ENCODE data around the gene CTDSP1. TPM values are rescaled to one million over a fixed set of nuclear protein-coding genes. Genes with fewer than 3 reads are reported as not detected.

The CTDSP1 gene
- total RNA-seq, 1 experiment from 2014 or later = 52.3 TPM

GRCh38 chr2:218437969-218438368 lies 38.3 kb downstream of the CTDSP1 start:
- no CpG with 5 or more reads among the region's 1 CpG for WGBS (ENCODE audit: extremely low coverage, insufficient read length, low lambda C conversion rate)
- H3K27me3 ChIP-seq (ENCODE audit: insufficient read depth, low read length) = no peaks in the 10 kb centered on the region
- H3K14ac ChIP-seq (ENCODE audit: insufficient read depth, low read length) = no peak overlapping the region
- no peaks in the 10 kb centered on the region; the same call in none of the 2 replicates for H3K27me3 Mint-ChIP-seq (ENCODE audit: low read depth)
- no peak for DNase-seq
- no peaks in the 10 kb centered on the region for H3K23me2 ChIP-seq (ENCODE audit: insufficient read length, low read depth, low read length, poor library complexity, severe bottlenecking)
- no peaks in the 10 kb centered on the region for H3K9me3 ChIP-seq (ENCODE audit: control insufficient read depth, low read depth, low read length)
- H4K91ac ChIP-seq (ENCODE audit: insufficient read length, low read depth, low read length) = no peak overlapping the region
- no peak overlapping the region for H3K27ac Mint-ChIP-seq
- no peak overlapping the region for H2BK15ac ChIP-seq (ENCODE audit: low read depth, low read length)
- no peaks in the 10 kb centered on the region for H3K79me2 ChIP-seq (ENCODE audit: insufficient read depth, low read length)
- no peak overlapping the region for H3K9ac ChIP-seq (ENCODE audit: extremely low read depth, insufficient read length, low read length)
- no peak overlapping the region for H3K4me3 Mint-ChIP-seq
- H2AFZ ChIP-seq (ENCODE audit: low read length) = no peak overlapping the region
- no peaks in the 10 kb centered on the region for H3K79me1 ChIP-seq (ENCODE audit: insufficient read depth, low read depth, low read length, poor library complexity, severe bottlenecking)
- H2BK12ac ChIP-seq (ENCODE audit: insufficient read length, low read depth, low read length) = no peak overlapping the region
- no peak overlapping the region for H2BK20ac ChIP-seq (ENCODE audit: low read depth, low read length, poor library complexity, severe bottlenecking)
- H2BK5ac ChIP-seq (ENCODE audit: insufficient read length, low read length) = no peak overlapping the region
- H3T11ph ChIP-seq (ENCODE audit: low read length) = no peak overlapping the region
- no peaks in the 10 kb centered on the region for H3K4me1 Mint-ChIP-seq
- no peak for TF ChIP-seq CTCF (conservative IDR thresholded peaks at IDR 0.05)
- no peak overlapping the region for H3K56ac ChIP-seq (ENCODE audit: insufficient read length, low read depth, low read length)
- H3K4ac ChIP-seq (ENCODE audit: low read depth, low read length) = no peak overlapping the region
- H4K8ac ChIP-seq (replicated peaks; ENCODE audit: insufficient read length, low read depth, low read length) = no peak overlapping the region
- no peaks in the 10 kb centered on the region for H4K20me1 ChIP-seq (ENCODE audit: control insufficient read depth, insufficient read depth, insufficient read length)
- 0 out of 7 replicates have a peak, but pooled peaks cover 0 to 2% (median 0%) of the 10 kb centered on the region in 3 experiments for H3K36me3 Mint-ChIP-seq (ENCODE audit: insufficient read depth in 1 of 3, low read depth in 3 of 3)
- no peaks in the 10 kb centered on the region for H3K4me1 ChIP-seq (ENCODE audit: insufficient read depth, low read length)
- H3K23ac ChIP-seq (ENCODE audit: insufficient read length, low read depth, low read length) = no peak overlapping the region
- no peak overlapping the region for H2AK5ac ChIP-seq (ENCODE audit: insufficient read length, low read length)
- no peak overlapping the region for H4K5ac ChIP-seq (ENCODE audit: insufficient read length, low read depth, low read length)
- H3K18ac ChIP-seq (ENCODE audit: insufficient read length, low read depth, low read length) = no peak overlapping the region
- no peak overlapping the region for H2BK120ac ChIP-seq (ENCODE audit: low read depth, low read length, poor library complexity, severe bottlenecking)
- H3K9me3 Mint-ChIP-seq = no peaks in the 10 kb centered on the region
- H3K4me2 ChIP-seq (ENCODE audit: insufficient read depth, insufficient read length, low read length) = no peak overlapping the region
- no peak overlapping the region for H3K27ac ChIP-seq (ENCODE audit: insufficient read length, low read depth, low read length)

Measured in H9 (cell line).